SJCRH30 (cell line): ENCODE measurements around the gene KRTAP4-4. TPM values are rescaled to one million over a fixed set of nuclear protein-coding genes. Genes with fewer than 3 reads are reported as not detected.
A peak's percentile ranks its signal among the peaks of the same experiment; 100 is the strongest.
"Not testable (repeated sequence)": the region's sequence is repeated elsewhere in the genome, so short reads cannot be mapped to it uniquely, and the experiment has no call there.

Source experiments
- DNase-seq, 2 experiments: peaks; one replicate each; pipeline ENCODE4 v3.0.0-alpha.2; 2015 to 2020
- H3K27ac ChIP-seq: fragments of 250-450 bp; sonication (Bioruptor Pico); 2 replicates; pipeline ENCODE4 v1.5.1; 2020; ENCODE audit warnings: mild to moderate bottlenecking, moderate library complexity
- H3K27me3 ChIP-seq: fragments of 250-450 bp; sonication (Bioruptor Pico); 2 replicates; pipeline ENCODE4 v1.5.1; 2020; ENCODE audit warnings: mild to moderate bottlenecking, moderate library complexity
- H3K36me3 ChIP-seq: fragments of 250-450 bp; sonication (Bioruptor Pico); 2 replicates; pipeline ENCODE4 v1.5.1; 2020; ENCODE audit warnings: mild to moderate bottlenecking, moderate library complexity
- H3K4me1 ChIP-seq: fragments of 250-450 bp; sonication (Bioruptor Pico); 2 replicates; pipeline ENCODE4 v1.5.1; 2020; ENCODE audit warnings: mild to moderate bottlenecking, moderate library complexity
- H3K4me3 ChIP-seq: fragments of 250-450 bp; sonication (Bioruptor Pico); 2 replicates; pipeline ENCODE4 v1.5.1; 2020; ENCODE audit warnings: mild to moderate bottlenecking, moderate library complexity
- H3K9me3 ChIP-seq: fragments of 250-450 bp; sonication (Bioruptor Pico); replicated peaks from 2 replicates; pipeline ENCODE4 v1.5.1; 2020; ENCODE audit warnings: mild to moderate bottlenecking, moderate library complexity
- total RNA-seq: library from RNA; depleted of rRNA; stranded (reverse); fragments of >200 nt; shearing (Covaris generic); gene quantifications from 2 replicates; pipeline ENCODE4 v1.2.3, GENCODE V29; 2014

KRTAP4-4 gene
- total RNA-seq, 1 experiment from 2014 or later, result not detected

- H3K36me3 ChIP-seq, result no peaks in the 10 kb centered on the region
- H3K27me3 ChIP-seq, result no peaks in the 10 kb centered on the region
- H3K4me3 ChIP-seq, result no peak overlapping the region
- no peak overlapping the region for H3K27ac ChIP-seq
- DNase-seq, result no peak
- no peaks in the 10 kb centered on the region; the same call in 1 of the 2 replicates for H3K9me3 ChIP-seq
- no peaks in the 10 kb centered on the region for H3K4me1 ChIP-seq
These were observed 26.4 kb downstream of the KRTAP4-4 start for GRCh38 chr17:41133880-41134735.

DNA sequence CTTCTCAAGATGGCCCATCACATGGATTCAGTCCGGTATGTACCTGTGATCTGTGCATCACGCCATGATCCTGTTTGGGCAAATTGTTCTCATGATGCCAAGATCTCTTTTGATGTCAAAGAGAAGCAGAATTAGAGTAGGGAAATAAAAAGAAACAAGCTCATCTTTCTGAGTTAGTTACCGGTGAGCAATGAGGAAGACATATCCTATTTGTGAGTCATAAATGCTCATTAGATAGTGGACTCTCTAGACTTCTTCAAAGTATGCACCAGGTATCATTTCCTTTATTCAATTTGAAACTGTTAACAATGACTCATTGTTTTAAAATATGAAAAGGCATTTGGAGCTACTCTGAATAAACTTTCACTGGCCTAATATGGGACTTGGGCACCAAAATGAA lies 28.6 kb downstream of the KRTAP4-4 start:
- no peak for DNase-seq
- Histone ChIP-seq H3K9me3 (no peaks in the 10 kb centered on the region; the same call in 1 of the 2 replicates), H3K27me3 (no peaks in the 10 kb centered on the region), H3K27ac (no peak overlapping the region), H3K36me3 (no peaks in the 10 kb centered on the region), H3K4me1 (no peaks in the 10 kb centered on the region), H3K4me3 (no peak overlapping the region)

DNA sequence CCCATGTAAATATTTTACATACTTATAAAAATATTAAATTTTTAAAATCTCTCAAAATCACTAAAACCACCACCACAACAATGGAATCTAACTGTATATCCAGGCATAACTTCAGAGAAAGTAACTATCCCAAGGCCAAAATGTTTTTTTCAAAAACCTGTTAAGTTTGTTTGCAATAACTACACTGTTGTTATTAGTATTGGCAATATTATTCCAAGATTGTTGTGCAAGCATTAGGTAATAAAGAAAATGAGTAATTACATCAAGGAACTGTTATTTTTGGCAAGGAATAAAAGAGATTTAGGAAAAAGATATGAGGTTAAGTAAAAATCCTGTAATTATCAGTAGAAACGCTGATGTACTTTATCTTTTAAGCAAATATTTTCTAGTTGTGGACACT lies 33.2 kb downstream of the KRTAP4-4 start:
- H3K36me3 ChIP-seq, result no peaks in the 10 kb centered on the region
- H3K27me3 ChIP-seq, result no peaks in the 10 kb centered on the region
- H3K9me3 ChIP-seq, result peaks cover 4% of the 10 kb centered on the region
- no peak overlapping the region for H3K4me3 ChIP-seq
- H3K27ac ChIP-seq, result no peak overlapping the region
- H3K4me1 ChIP-seq, result no peaks in the 10 kb centered on the region
- DNase-seq, result no peak

DNA sequence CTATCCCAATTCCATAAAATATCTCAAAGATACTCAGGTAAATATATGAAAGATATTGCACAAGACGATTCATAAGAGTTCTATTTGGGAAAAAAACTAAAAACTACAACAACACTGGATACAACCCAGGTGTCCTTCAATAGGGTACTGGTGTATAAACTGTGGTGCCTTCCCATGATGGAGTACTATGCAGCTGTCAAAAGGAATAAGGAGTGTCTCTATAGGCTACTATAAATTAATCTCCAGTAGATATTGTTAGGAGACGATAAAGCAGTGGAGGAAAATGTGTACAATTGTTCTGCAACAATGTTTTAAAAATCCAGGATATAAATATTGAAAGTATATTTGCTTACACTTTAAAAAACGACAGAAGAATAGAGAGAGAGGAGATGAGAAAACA lies 34.1 kb downstream of the KRTAP4-4 start:
- DNase-seq, result no peak
- Histone ChIP-seq H3K27ac (no peak overlapping the region), H3K4me1 (no peaks in the 10 kb centered on the region), H3K27me3 (no peaks in the 10 kb centered on the region), H3K9me3 (peaks cover 4% of the 10 kb centered on the region), H3K4me3 (no peak overlapping the region), H3K36me3 (no peaks in the 10 kb centered on the region)

DNA sequence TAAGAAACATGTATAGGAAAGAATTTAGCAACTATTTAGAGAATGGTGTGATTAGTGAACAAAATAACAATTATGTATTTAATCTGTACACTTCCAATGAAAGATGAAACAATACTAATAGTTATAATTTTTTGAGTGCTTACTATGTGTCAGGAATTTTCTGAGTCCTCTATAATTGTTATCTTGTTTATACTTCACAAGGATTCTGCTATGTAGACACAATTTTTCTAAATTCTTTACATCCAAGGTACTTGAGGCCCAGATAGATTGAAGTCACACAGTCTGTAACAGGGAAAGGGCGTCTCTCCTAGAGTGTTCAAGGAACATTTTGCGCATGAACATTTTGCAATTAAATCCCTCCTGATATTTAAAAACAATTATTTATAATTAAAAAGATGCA lies 35.5 kb downstream of the KRTAP4-4 start:
- DNase-seq, result no peak
- H3K27ac ChIP-seq, result no peak overlapping the region
- H3K36me3 ChIP-seq, result no peaks in the 10 kb centered on the region
- no peaks in the 10 kb centered on the region for H3K27me3 ChIP-seq
- peaks cover 4% of the 10 kb centered on the region for H3K9me3 ChIP-seq
- no peaks in the 10 kb centered on the region for H3K4me1 ChIP-seq
- H3K4me3 ChIP-seq, result no peak overlapping the region

DNA sequence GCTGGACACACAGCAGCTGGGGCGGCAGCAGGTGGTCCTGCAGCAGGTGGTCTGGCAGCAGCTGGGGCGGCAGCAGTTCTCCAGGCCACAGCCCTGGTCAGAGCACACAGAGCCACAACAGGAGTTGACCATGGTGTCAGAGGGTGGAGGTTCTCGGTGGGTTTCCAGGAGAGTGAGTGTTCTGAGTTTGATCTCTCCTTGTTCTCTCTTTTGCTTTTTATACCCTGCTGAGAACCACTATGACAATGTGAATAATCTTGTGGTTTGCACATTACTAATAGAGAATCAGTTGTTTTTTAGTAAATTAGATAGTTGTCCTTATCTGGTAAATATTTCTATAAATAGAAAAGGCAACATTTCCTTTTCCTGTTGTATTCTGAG lies 36.6 kb downstream of the KRTAP4-4 start, which contains the start of gene KRTAP4-12:
KRTAP4-12 (minus strand) TSS at position 192 of the 381 bp plus-strand sequence; CDS start at position 132, 60 bp downstream.
- not testable (repeated sequence) for H3K4me1 ChIP-seq, DNase-seq, H3K36me3 ChIP-seq, H3K27me3 ChIP-seq, H3K9me3 ChIP-seq, H3K4me3 ChIP-seq
- H3K27ac ChIP-seq, result peak within 1 kb of the TSS; percentile 20; the same call in 1 of the 2 replicates

- H3K9me3 ChIP-seq, H3K4me1 ChIP-seq, H3K36me3 ChIP-seq, H3K27me3 ChIP-seq, H3K4me3 ChIP-seq: not testable (repeated sequence)
- DNase-seq, result peak; percentile 47 to 49
- peak overlapping the region; percentile 20; the same call in 1 of the 2 replicates for H3K27ac ChIP-seq
These were observed 37.1 kb downstream of the KRTAP4-4 start for GRCh38 chr17:41123292-41123990.

DNA sequence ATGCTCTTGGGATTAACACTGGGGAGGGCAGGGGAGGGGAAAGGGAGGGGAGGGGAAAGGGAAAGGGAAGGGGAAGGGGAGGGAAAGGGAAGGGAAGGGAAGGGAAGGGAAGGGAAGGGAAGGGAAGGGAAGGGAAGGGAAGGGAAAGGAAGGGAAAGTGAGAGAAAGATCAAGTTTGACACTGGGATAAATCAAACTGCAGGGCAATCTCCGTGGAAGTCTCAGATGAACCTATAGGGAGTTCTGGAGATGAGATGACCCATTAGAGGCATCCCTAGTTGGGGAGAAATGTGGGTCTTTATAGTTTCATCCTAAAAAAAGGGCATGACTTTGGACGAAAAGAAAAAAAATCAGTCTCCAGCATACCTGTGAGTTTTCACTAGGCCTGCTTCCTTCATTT lies 38.8 kb downstream of the KRTAP4-4 start:
- H3K36me3 ChIP-seq, result no peaks in the 10 kb centered on the region
- H3K27ac ChIP-seq, result no peak overlapping the region
- peaks cover 4% of the 10 kb centered on the region for H3K9me3 ChIP-seq
- H3K4me1 ChIP-seq, result no peaks in the 10 kb centered on the region
- no peaks in the 10 kb centered on the region for H3K27me3 ChIP-seq
- DNase-seq, result no peak
- H3K4me3 ChIP-seq, result no peak overlapping the region

DNA sequence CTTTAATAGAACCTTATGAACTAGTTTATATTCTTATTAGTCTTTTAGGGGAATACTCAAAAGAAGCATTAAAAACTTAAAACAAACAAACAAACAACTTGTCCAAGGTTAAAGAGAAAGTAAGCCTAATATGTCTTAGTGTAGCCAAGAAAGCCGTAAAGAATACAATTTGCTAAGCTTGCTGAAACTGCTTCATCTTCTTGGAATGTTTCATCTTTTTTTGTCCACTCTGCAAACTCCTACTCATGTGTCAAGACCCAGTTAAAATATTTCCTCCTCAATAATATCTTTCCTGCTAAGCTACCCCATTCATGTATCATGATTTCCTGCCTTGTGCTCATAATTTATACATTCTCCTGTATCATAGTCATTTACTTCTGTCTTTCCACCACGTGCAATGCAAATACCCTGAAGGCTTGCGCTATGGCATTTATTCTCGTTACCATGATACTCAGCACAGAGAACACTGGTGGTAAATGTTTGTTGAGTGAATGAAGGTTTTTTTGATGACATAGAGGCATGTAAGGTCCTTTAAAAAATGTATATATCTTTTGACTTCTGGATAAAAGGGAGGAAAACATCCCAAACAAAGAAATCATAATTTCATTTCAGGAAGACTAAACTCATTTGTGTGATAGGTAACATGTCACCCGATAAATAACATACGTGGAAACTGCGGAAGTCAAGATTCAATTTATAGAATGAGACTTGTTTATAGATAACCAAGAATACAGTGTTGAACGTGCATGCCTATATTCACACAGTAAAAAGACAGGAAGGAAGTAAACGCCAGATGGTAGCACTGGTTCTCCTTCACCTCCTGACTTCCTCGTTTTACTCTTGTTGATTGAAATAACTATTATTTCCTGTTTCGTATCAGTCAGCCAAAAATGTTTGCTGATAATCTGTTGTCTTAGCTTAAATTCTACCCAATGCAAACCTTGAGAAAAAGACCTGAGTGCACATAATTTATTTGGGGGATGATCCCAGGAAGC lies 40.6 kb downstream of the KRTAP4-4 start:
- H3K9me3 ChIP-seq, H3K4me3 ChIP-seq, H3K36me3 ChIP-seq, DNase-seq, H3K27ac ChIP-seq, H3K27me3 ChIP-seq, H3K4me1 ChIP-seq: not testable (repeated sequence)

GRCh38 chr17:41118721-41119120 lies 41.8 kb downstream of the KRTAP4-4 start:
- Histone ChIP-seq H3K9me3 (peaks cover 4% of the 10 kb centered on the region), H3K4me1 (no peaks in the 10 kb centered on the region), H3K27me3 (no peaks in the 10 kb centered on the region), H3K27ac (no peak overlapping the region), H3K4me3 (no peak overlapping the region), H3K36me3 (no peaks in the 10 kb centered on the region)
- no peak for DNase-seq

DNA sequence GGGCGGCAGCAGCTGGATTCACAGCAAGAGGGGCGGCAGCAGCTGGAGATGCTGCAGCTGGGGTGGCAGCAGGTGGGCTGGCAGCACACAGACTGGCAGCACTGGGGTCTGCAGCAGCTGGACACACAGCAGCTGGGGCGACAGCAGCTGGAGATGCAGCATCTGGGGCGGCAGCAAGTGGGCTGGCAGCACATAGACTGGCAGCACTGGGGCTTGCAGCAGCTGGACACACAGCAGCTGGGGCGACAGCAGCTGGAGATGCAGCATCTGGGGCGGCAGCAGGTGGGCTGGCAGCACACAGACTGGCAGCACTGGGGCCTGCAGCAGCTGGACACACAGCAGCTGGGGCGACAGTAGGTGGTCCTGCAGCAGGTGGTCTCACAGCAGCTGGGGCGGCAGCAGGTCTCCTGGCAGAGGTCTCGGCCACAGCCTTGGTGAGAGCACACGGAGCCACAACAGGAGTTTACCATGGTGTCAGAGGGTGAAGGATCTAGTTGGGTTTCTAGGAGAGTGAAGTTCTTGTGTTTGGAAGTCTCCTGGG lies 42.6 kb downstream of the KRTAP4-4 start, which contains the start of gene KRTAP4-11:
KRTAP4-11 (minus strand) TSS at position 528 of the 541 bp plus-strand sequence; CDS start at position 470, 58 bp downstream.
- H3K9me3 ChIP-seq, H3K36me3 ChIP-seq, H3K27ac ChIP-seq, H3K4me1 ChIP-seq, H3K4me3 ChIP-seq, H3K27me3 ChIP-seq: not testable (repeated sequence)
- DNase-seq, result peak; percentile 42 to 50

- peaks cover 5% of the 10 kb centered on the region for H3K9me3 ChIP-seq
- H3K27ac ChIP-seq, result no peak overlapping the region
- no peaks in the 10 kb centered on the region for H3K36me3 ChIP-seq
- no peaks in the 10 kb centered on the region for H3K4me1 ChIP-seq
- DNase-seq, result no peak
- H3K27me3 ChIP-seq, result no peaks in the 10 kb centered on the region
- H3K4me3 ChIP-seq, result no peak overlapping the region
These were observed 44.3 kb downstream of the KRTAP4-4 start for GRCh38 chr17:41116297-41116696.

GRCh38 chr17:41111151-41111885 lies 49.2 kb downstream of the KRTAP4-4 start:
- Histone ChIP-seq H3K27me3 (no peaks in the 10 kb centered on the region), H3K36me3 (no peaks in the 10 kb centered on the region), H3K4me1 (no peaks in the 10 kb centered on the region), H3K4me3 (no peak overlapping the region), H3K9me3 (peaks cover 15% of the 10 kb centered on the region), H3K27ac (no peak overlapping the region)
- no peak for DNase-seq
